Lung (tissue), 12 donors: Measurements from ENCODE around the gene FGFR4. TPM values are rescaled to one million over a fixed set of nuclear protein-coding genes. Genes with fewer than 3 reads are reported as not detected.
"Not testable (repeated sequence)": the region's sequence is repeated elsewhere in the genome, so short reads cannot be mapped to it uniquely, and the experiment has no call there.

Experiments
- ATAC-seq: fragments of 200-7000 bp; cut with Tn5 transposase; one replicate; pipeline ENCODE4 v1.9.1; 2020; ENCODE audit warnings: moderate number of reproducible peaks; ENCODE audit not compliant: insufficient read depth, low FRiP score
- DNase-seq, 3 donors: peaks; one replicate each; pipeline ENCODE4 v3.0.0-alpha.2; 2013 to 2017
- H3K27ac ChIP-seq, 2 donors: one replicate each; pipeline ENCODE4 v1.5.1; 2013; ENCODE audit warnings: mild to moderate bottlenecking in 2 of 2, moderate library complexity in 2 of 2, control low read depth in 1 of 2, inconsistent platforms in 1 of 2, low read depth in 1 of 2, low read length in 1 of 2
- H3K27me3 ChIP-seq, 3 donors: one replicate each; pipeline ENCODE4 v1.5.1; 2013; ENCODE audit warnings: low read length in 2 of 3; ENCODE audit not compliant: control insufficient read depth in 3 of 3, insufficient read depth in 3 of 3
- H3K36me3 ChIP-seq, 4 donors: one replicate each; pipeline ENCODE4 v1.5.1; 2013; ENCODE audit warnings: low read length in 4 of 4, mild to moderate bottlenecking in 1 of 4, moderate library complexity in 1 of 4; ENCODE audit not compliant: control insufficient read depth in 4 of 4, insufficient read depth in 4 of 4
- H3K4me1 ChIP-seq, 5 donors: one replicate each; pipeline ENCODE4 v1.5.1; 2013; ENCODE audit warnings: low read length in 5 of 5, mild to moderate bottlenecking in 2 of 5, moderate library complexity in 1 of 5; ENCODE audit not compliant: control insufficient read depth in 5 of 5, insufficient read depth in 5 of 5
- H3K4me3 ChIP-seq: one replicate; pipeline ENCODE4 v1.5.1; 2013; ENCODE audit warnings: mild to moderate bottlenecking, control low read depth, moderate library complexity
- H3K9ac ChIP-seq, 2 donors: one replicate each; pipeline ENCODE4 v1.5.1; 2013; ENCODE audit warnings: low read length in 2 of 2, control low read depth in 1 of 2; ENCODE audit not compliant: insufficient read depth in 1 of 2
- H3K9me3 ChIP-seq, 4 donors: one replicate each; pipeline ENCODE4 v1.5.1; 2013; ENCODE audit warnings: low read length in 3 of 4, mild to moderate bottlenecking in 1 of 4, moderate library complexity in 1 of 4; ENCODE audit not compliant: control insufficient read depth in 4 of 4, insufficient read depth in 3 of 4
- CTCF ChIP-seq: IDR thresholded peaks from 2 replicates; pipeline ENCODE4 v1.5.1; 2012; ENCODE audit warnings: mild to moderate bottlenecking; ENCODE audit errors: control extremely low read depth, extremely low read depth
- WGBS, 2 donors: extraction: QIAGEN DNeasy Blood & Tissue Kit; methylation state at CpG; one replicate each; pipeline ENCODE4 v1.1.7; 2013; 5-methylcytosine and 5-hydroxymethylcytosine counted together
- polyA plus RNA-seq, 2 donors: library from polyadenylated mRNA; stranded (reverse); fragments of 200-250 nt; gene quantifications; one replicate each; pipeline ENCODE4 v1.2.1, GENCODE V29; 2013
- total RNA-seq, 2 donors: library from RNA; depleted of rRNA in 1 of 2; stranded (reverse); fragments of >200 nt in 1 of 2; gene quantifications; one replicate each; pipeline ENCODE4 v1.2.1, GENCODE V29; 2014 to 2021
- donor health status: control.
- donor health status: control.
- donor health status: Bipolar disorder and iron deficiency.
- donor health status: healthy.
- donor health status: DM: yes; HTN: yes; CAD: no.

FGFR4 gene
- total and polyA plus RNA-seq, 4 donors = 20.9 to 106 (median 43.8) TPM

- H3K27me3 ChIP-seq = no peaks in the 10 kb centered on the region
- 95 to 99% methylated on average over 4 of the region's 4 CpGs for WGBS, 2 donors
- ATAC-seq = no peak
- H3K4me3 ChIP-seq = no peak overlapping the region
- no peaks in the 10 kb centered on the region for H3K4me1 ChIP-seq
- H3K9ac ChIP-seq = no peak overlapping the region
- no peaks in the 10 kb centered on the region for H3K9me3 ChIP-seq
- peaks cover 23 to 33% (median 28%) of the 10 kb centered on the region in 4 donors for H3K36me3 ChIP-seq
- DNase-seq = no peak
- no peak overlapping the region for H3K27ac ChIP-seq
- no peak for TF ChIP-seq CTCF
Observed at GRCh38 chr5:177045631-177046030, 41.1 kb upstream of the FGFR4 start.

GRCh38 chr5:177048531-177048930, 38.2 kb upstream of the FGFR4 start:
- H3K9me3 ChIP-seq, DNase-seq, ATAC-seq, H3K27me3 ChIP-seq, H3K4me3 ChIP-seq, H3K4me1 ChIP-seq, H3K9ac ChIP-seq, H3K27ac ChIP-seq: not testable (repeated sequence)
- WGBS, 2 donors = 95% methylated on average over 7 of the region's 7 CpGs
- peaks cover 11 to 36% (median 19%) of the 10 kb centered on the region in 4 donors for H3K36me3 ChIP-seq

DNA sequence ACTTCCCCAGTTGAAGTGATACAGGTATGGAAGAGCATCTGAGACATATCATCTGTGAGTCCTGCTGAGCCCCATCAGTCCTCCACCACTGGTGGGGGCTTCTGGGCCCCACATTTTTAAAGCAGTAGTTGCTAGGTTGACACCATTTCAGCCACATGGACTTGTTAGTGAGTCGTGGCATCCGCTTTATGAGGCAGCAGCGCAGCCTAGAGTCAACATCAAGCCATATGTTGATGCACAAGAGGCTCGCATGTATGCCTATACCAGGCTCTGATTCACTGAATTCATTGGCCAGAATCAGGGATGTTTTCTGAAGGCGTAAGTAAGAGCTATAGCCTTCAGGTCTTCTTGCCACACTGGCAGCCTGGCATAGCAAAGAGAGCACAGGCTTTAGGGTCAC, 37.4 kb upstream of the FGFR4 start:
- no peaks in the 10 kb centered on the region for H3K9me3 ChIP-seq
- WGBS, 2 donors = 94 to 95% methylated on average over 5 of the region's 5 CpGs
- no peak for TF ChIP-seq CTCF
- H3K4me3 ChIP-seq = no peak overlapping the region
- peaks cover 10 to 32% (median 18%) of the 10 kb centered on the region in 4 donors for H3K36me3 ChIP-seq
- no peak overlapping the region for H3K9ac ChIP-seq
- H3K27me3 ChIP-seq = no peaks in the 10 kb centered on the region
- no peak for DNase-seq
- H3K4me1 ChIP-seq = no peaks in the 10 kb centered on the region
- H3K27ac ChIP-seq = no peak overlapping the region
- no peak for ATAC-seq

GRCh38 chr5:177064500-177065277, 22.0 kb upstream of the FGFR4 start:
- H3K27ac ChIP-seq = no peak overlapping the region
- DNase-seq = no peak
- 74 to 86% methylated on average over 12 of the region's 12 CpGs for WGBS, 2 donors

More at GRCh38 chr5:177064500-177065277, 22.0 kb upstream of the FGFR4 start:
- Histone ChIP-seq H3K9ac (no peak overlapping the region), H3K4me1 (peaks cover 0 to 2% (median 0%) of the 10 kb centered on the region in 5 donors), H3K4me3 (no peak overlapping the region), H3K36me3 (peaks cover 4 to 26% (median 16%) of the 10 kb centered on the region in 4 donors), H3K27me3 (no peaks in the 10 kb centered on the region), H3K9me3 (no peaks in the 10 kb centered on the region)
- ATAC-seq = no peak
- no peak for TF ChIP-seq CTCF
